Body of pancreas (tissue), 4 donors: ENCODE measurements around the gene SELENOF. TPM values are rescaled to one million over a fixed set of nuclear protein-coding genes. Genes with fewer than 3 reads are reported as not detected.

Experiments used
- ATAC-seq: fragments of 150-250 bp; one replicate; pipeline ENCODE4 v1.9.1; 2016
- DNase-seq, 4 donors: peaks; one replicate each; pipeline ENCODE4 v3.0.0-alpha.2; 2019
- H3K27ac ChIP-seq, 4 donors: fragments of 200-600 bp; sonication (generic); 1 replicate in 3 of 4; 2 replicates in 1 of 4; pipeline versions ENCODE4 v1.5.1 to v1.6.1; 2016 to 2019; ENCODE audit warnings: mild to moderate bottlenecking in 1 of 4, mixed read lengths in 1 of 4, moderate library complexity in 1 of 4
- H3K27me3 ChIP-seq, 2 donors: fragments of 200-600 bp; sonication (generic); one replicate each; pipeline ENCODE4 v1.6.0; 2016; ENCODE audit warnings: mild to moderate bottlenecking in 1 of 2
- H3K36me3 ChIP-seq, 2 donors: fragments of 200-600 bp; sonication (generic); replicated peaks in 1 of 2; 2 replicates each; pipeline ENCODE4 v1.5.1; 2016; ENCODE audit warnings: low read depth in 2 of 2; ENCODE audit not compliant: insufficient read depth in 1 of 2
- H3K4me1 ChIP-seq: fragments of 200-600 bp; sonication (generic); one replicate; pipeline ENCODE4 v1.6.0; 2016
- H3K4me3 ChIP-seq, 2 donors: fragments of 200-600 bp; sonication (generic); 1 replicate in 1 of 2; 2 replicates in 1 of 2; pipeline ENCODE4 v1.5.1; 2016 to 2019
- H3K9me3 ChIP-seq, 3 donors: fragments of 200-600 bp; sonication (generic); 1 replicate in 2 of 3; 2 replicates in 1 of 3; pipeline ENCODE4 v1.5.1; 2016
- POLR2A ChIP-seq, 3 donors: fragments of 450-650 bp; IDR thresholded peaks; one replicate each; pipeline ENCODE4 v1.6.1; 2016; ENCODE audit warnings: antibody characterized with exemption in 3 of 3, mild to moderate bottlenecking in 2 of 3
- WGBS, 2 donors: methylation state at CpG; one replicate each; pipeline ENCODE4 v1.1.5; 2017; 5-methylcytosine and 5-hydroxymethylcytosine counted together
- intact Hi-C: fragments of 100-400 bp; cut with DNase I; formaldehyde crosslinking; loops from one replicate; pipeline ENCODE4 v1.15.1; 2023
- total RNA-seq, 2 donors: library from RNA; depleted of rRNA; stranded (reverse); fragments of >200 nt; gene quantifications; one replicate each; pipeline ENCODE4 v1.1.0, GENCODE V29; 2016
- TF ChIP-seq, protein P1 (sequence below), 7 experiments: fragments of 450-650 bp in 4 of 7; fragments of 200-600 bp in 3 of 7; sonication (generic) in 3 of 7; IDR thresholded peaks; one replicate each; pipeline ENCODE4 v1.5.1; 2016 to 2019; ENCODE audit warnings: antibody characterized with exemption in 7 of 7

The SELENOF gene
- total RNA-seq, 2 donors from 2014 or later = 67.6 to 70.0 TPM

DNA sequence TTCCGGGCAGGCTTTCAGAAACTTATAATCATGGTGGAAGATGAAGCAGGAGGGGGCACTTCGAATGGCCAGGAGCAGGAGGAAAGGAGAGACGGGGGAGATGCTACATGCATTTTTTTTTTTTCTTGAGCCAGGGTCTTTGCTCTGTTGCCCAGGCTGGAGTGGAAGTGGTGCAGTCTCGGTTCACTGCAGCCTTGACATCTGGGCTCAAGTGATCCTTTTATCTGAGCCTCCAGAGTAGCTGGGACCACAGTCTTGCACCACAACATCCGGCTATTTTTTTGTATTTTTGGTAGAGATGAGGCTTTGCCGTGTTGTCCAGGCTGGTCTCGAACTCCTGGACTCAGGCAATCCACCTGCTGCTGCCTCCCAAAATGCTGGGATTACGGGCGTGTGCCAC is 61.6 kb downstream of the SELENOF start:
- TF ChIP-seq, protein P1, sequence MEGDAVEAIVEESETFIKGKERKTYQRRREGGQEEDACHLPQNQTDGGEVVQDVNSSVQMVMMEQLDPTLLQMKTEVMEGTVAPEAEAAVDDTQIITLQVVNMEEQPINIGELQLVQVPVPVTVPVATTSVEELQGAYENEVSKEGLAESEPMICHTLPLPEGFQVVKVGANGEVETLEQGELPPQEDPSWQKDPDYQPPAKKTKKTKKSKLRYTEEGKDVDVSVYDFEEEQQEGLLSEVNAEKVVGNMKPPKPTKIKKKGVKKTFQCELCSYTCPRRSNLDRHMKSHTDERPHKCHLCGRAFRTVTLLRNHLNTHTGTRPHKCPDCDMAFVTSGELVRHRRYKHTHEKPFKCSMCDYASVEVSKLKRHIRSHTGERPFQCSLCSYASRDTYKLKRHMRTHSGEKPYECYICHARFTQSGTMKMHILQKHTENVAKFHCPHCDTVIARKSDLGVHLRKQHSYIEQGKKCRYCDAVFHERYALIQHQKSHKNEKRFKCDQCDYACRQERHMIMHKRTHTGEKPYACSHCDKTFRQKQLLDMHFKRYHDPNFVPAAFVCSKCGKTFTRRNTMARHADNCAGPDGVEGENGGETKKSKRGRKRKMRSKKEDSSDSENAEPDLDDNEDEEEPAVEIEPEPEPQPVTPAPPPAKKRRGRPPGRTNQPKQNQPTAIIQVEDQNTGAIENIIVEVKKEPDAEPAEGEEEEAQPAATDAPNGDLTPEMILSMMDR (IDR thresholded peaks at IDR 0.05) = no peak
- no peak for TF ChIP-seq POLR2A (IDR thresholded peaks at IDR 0.05)
- no peak overlapping the region for H3K4me3 ChIP-seq
- DNase-seq (no peak), ATAC-seq (no peak)
- H3K36me3 ChIP-seq = no peaks in the 10 kb centered on the region
- H3K27ac ChIP-seq = no peak overlapping the region
- WGBS, 2 donors = 83 to 86% methylated on average over 9 of the region's 9 CpGs
- no peaks in the 10 kb centered on the region for H3K27me3 ChIP-seq
- no peaks in the 10 kb centered on the region for H3K4me1 ChIP-seq
- no peaks in the 10 kb centered on the region for H3K9me3 ChIP-seq
- intact Hi-C loops = no loop called here

DNA sequence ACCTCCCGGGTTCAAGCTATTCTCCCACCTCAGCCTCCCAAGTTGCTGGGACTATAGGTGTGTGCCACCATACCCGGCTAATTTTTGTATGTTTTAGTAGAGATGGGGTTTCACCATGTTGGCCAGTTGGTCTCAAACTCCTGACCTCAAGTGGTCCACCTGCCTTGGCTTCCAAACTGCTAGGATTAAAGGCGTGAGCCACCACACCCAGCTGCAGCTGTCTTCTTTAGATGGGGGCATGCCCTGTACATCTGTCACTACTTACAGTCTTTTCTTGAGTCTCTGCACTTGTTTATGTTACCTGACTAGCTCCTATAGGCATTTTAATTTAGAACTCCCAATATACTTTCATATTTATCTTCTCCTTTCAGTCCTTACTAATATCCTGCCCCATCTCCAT is 64.2 kb downstream of the SELENOF start:
- no peaks in the 10 kb centered on the region for H3K27me3 ChIP-seq
- no peak overlapping the region for H3K27ac ChIP-seq
- TF ChIP-seq, protein P1 (IDR thresholded peaks at IDR 0.05) = no peak
- TF ChIP-seq POLR2A (IDR thresholded peaks at IDR 0.05) = no peak
- ATAC-seq (no peak), DNase-seq (no peak)
- WGBS, 2 donors = 85 to 87% methylated on average over 3 of the region's 3 CpGs
- no peaks in the 10 kb centered on the region for H3K4me1 ChIP-seq
- H3K9me3 ChIP-seq = no peaks in the 10 kb centered on the region
- H3K36me3 ChIP-seq = no peaks in the 10 kb centered on the region
- intact Hi-C loops = no loop called here
- no peak overlapping the region for H3K4me3 ChIP-seq

DNA sequence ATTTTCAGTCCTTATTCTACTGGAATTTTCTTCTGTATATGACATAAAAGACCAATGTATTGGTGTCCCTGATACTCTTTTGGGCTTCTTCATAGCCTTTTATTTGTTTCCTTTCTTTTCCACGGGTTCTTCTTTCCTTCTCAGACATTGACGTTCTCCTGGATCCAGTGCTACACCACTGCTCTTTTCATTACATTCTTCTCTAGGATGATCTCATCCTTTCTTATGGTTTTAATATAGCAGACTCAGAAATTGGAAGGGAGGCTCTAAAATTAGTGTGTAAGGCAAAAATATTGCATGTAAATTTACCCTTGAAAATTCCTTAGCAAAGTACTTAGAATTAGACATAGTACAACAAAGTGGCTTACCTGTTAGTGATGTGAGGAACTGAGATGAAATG is 65.3 kb downstream of the SELENOF start:
- H3K4me3 ChIP-seq = no peak overlapping the region
- H3K4me1 ChIP-seq = no peaks in the 10 kb centered on the region
- no peak overlapping the region for H3K27ac ChIP-seq
- intact Hi-C loops = no loop called here
- WGBS, 2 donors = 78 to 84% methylated on average over 2 of the region's 2 CpGs
- H3K27me3 ChIP-seq = no peaks in the 10 kb centered on the region
- TF ChIP-seq, protein P1 (IDR thresholded peaks at IDR 0.05) = no peak
- TF ChIP-seq POLR2A (IDR thresholded peaks at IDR 0.05) = no peak
- no peaks in the 10 kb centered on the region for H3K36me3 ChIP-seq
- ATAC-seq = no peak
- H3K9me3 ChIP-seq = no peaks in the 10 kb centered on the region
- no peak for DNase-seq

DNA sequence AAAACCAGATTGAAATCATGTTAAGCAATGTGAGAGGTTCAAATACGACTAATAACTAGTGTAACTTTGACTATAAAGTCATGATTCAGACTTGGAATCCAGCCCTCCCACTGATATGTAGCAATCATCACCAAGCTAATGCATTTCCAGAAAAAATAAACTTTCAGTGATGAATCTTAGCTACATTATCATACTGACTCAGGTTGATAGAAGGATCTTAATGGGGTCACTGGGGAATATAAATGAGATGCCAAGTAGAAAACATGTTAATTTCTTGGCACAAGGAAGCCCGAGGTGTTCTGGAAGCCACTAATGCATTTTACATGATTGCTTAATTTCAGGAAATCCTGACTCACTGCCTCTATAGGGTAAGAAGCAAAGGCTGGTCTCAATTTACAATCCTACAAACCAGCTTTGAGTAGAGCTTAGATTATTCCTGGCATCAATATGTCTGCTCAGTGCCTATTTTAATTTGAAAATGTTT is 67.7 kb downstream of the SELENOF start:
- no peaks in the 10 kb centered on the region for H3K9me3 ChIP-seq
- H3K4me1 ChIP-seq = no peaks in the 10 kb centered on the region
- DNase-seq = peak in 1 of 4 donors; percentile 10
- no peak overlapping the region for H3K4me3 ChIP-seq
- no peaks in the 10 kb centered on the region for H3K36me3 ChIP-seq
- no peaks in the 10 kb centered on the region for H3K27me3 ChIP-seq
- no peak for TF ChIP-seq POLR2A (IDR thresholded peaks at IDR 0.05)
- TF ChIP-seq, protein P1 (IDR thresholded peaks at IDR 0.05) = no peak
- intact Hi-C loops = no loop called here
- WGBS, 2 donors = 35 to 43% methylated on average over 2 of the region's 2 CpGs
- ATAC-seq = no peak
- H3K27ac ChIP-seq = no peak overlapping the region

DNA sequence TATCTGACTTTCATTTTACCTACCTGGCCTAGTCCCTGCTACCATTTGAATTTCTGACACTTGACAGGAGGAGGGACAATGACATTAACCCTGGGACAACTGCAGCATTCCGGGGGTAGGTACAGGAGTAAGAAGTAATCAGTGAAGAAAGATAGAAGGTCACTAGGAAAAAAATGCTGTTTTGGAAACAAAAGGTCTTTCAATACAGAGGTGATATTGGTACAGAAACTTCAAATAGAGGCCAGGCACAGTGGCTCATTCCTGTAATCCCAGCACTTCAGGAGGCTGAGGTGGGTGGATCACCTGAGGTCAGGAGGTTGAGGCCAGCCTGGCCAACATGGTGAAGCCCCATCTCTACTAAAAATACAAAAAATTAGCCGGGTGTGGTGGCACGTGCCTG is 68.4 kb downstream of the SELENOF start:
- Histone ChIP-seq H3K4me1 (no peaks in the 10 kb centered on the region), H3K4me3 (no peak overlapping the region), H3K27me3 (no peaks in the 10 kb centered on the region), H3K36me3 (no peaks in the 10 kb centered on the region), H3K9me3 (no peaks in the 10 kb centered on the region), H3K27ac (no peak overlapping the region)
- intact Hi-C loops = no loop called here
- TF ChIP-seq, protein P1 (IDR thresholded peaks at IDR 0.05) = no peak
- TF ChIP-seq POLR2A (IDR thresholded peaks at IDR 0.05) = no peak
- no peak for DNase-seq
- 70 to 85% methylated on average over 3 of the region's 3 CpGs for WGBS, 2 donors
- ATAC-seq = no peak
